Measurements from ENCODE around the gene ABHD16A. TPM values are rescaled to one million over a fixed set of nuclear protein-coding genes. Genes with fewer than 3 reads are reported as not detected.
A peak's percentile ranks its signal among the peaks of the same experiment; 100 is the strongest.

Gene ABHD16A
- total RNA-seq, 1 donor from 2014 or later = 21.3 TPM

GRCh38 chr6:31727717-31728671 is 24.9 kb upstream of the ABHD16A start:
- Histone ChIP-seq H3K9ac (no peak overlapping the region), H4K20me1 (ENCODE audit: low read depth) (peaks cover 24% of the 10 kb centered on the region), H3K27ac (no peak overlapping the region), H3K27me3 (no peaks in the 10 kb centered on the region), H2AFZ (replicated peaks) (no peak overlapping the region), H3F3A (ENCODE audit: low read depth) (peaks cover 57% of the 10 kb centered on the region), H3K4me2 (peak overlapping the region; percentile 86), H3K9me3 (ENCODE audit: low read depth) (no peaks in the 10 kb centered on the region), H3K4me3 (peak overlapping the region; percentile 99), H3K4me1 (peaks cover 7% of the 10 kb centered on the region), H3K79me2 (ENCODE audit: low read depth) (peaks cover 19% of the 10 kb centered on the region), H3K36me3 (peaks cover 5% of the 10 kb centered on the region)
- peak overlapping the region; percentile 99 for H3K4me3 Mint-ChIP-seq
- peaks cover 39% of the 10 kb centered on the region for H3K4me1 Mint-ChIP-seq
- H3K36me3 Mint-ChIP-seq = peaks cover 46% of the 10 kb centered on the region
- peaks cover 10% of the 10 kb centered on the region for H3K27me3 Mint-ChIP-seq (ENCODE audit: insufficient read depth, low read depth)
- TF ChIP-seq EZH2 (IDR thresholded peaks at IDR 0.05) = no peak
- TF ChIP-seq CTCF (IDR thresholded peaks at IDR 0.05) = no peak
- TF ChIP-seq EZH2phosphoT487 (IDR thresholded peaks at IDR 0.05) = no peak
- H3K9me3 Mint-ChIP-seq = no peaks in the 10 kb centered on the region
- H3K27ac Mint-ChIP-seq = peak overlapping the region; percentile 57
- DNase-seq (ENCODE audit: low spot score) = no peak

GRCh38 chr6:31727034-31727716 is 24.1 kb upstream of the ABHD16A start:
- Histone ChIP-seq H3K36me3 (peaks cover 5% of the 10 kb centered on the region), H3K9ac (no peak overlapping the region), H3K27me3 (no peaks in the 10 kb centered on the region), H3K27ac (no peak overlapping the region), H3F3A (ENCODE audit: low read depth) (peaks cover 49% of the 10 kb centered on the region), H3K79me2 (ENCODE audit: low read depth) (peaks cover 19% of the 10 kb centered on the region), H2AFZ (replicated peaks) (no peak overlapping the region), H3K4me2 (no peak overlapping the region), H3K9me3 (ENCODE audit: low read depth) (no peaks in the 10 kb centered on the region), H4K20me1 (ENCODE audit: low read depth) (peaks cover 24% of the 10 kb centered on the region), H3K4me1 (peaks cover 7% of the 10 kb centered on the region), H3K4me3 (no peak overlapping the region)
- peaks cover 44% of the 10 kb centered on the region for H3K36me3 Mint-ChIP-seq
- no peak for DNase-seq (ENCODE audit: low spot score)
- H3K4me3 Mint-ChIP-seq = peak overlapping the region; percentile 78
- H3K9me3 Mint-ChIP-seq = no peaks in the 10 kb centered on the region
- no peak for TF ChIP-seq EZH2 (IDR thresholded peaks at IDR 0.05)
- peaks cover 10% of the 10 kb centered on the region for H3K27me3 Mint-ChIP-seq (ENCODE audit: insufficient read depth, low read depth)
- H3K27ac Mint-ChIP-seq = peak overlapping the region; percentile 57
- peaks cover 39% of the 10 kb centered on the region for H3K4me1 Mint-ChIP-seq

- Histone ChIP-seq H3K4me1 (peaks cover 7% of the 10 kb centered on the region), H3K27me3 (no peaks in the 10 kb centered on the region), H3K27ac (no peak overlapping the region), H3K36me3 (no peaks in the 10 kb centered on the region), H3K9me3 (ENCODE audit: low read depth) (no peaks in the 10 kb centered on the region), H3K4me2 (no peak overlapping the region), H4K20me1 (ENCODE audit: low read depth) (peaks cover 22% of the 10 kb centered on the region), H3K9ac (no peak overlapping the region), H3F3A (ENCODE audit: low read depth) (peaks cover 34% of the 10 kb centered on the region), H2AFZ (replicated peaks) (no peak overlapping the region), H3K4me3 (no peak overlapping the region), H3K79me2 (ENCODE audit: low read depth) (peaks cover 19% of the 10 kb centered on the region)
- TF ChIP-seq EZH2 (IDR thresholded peaks at IDR 0.05) (no peak), CTCF (IDR thresholded peaks at IDR 0.05) (no peak), EZH2phosphoT487 (IDR thresholded peaks at IDR 0.05) (no peak)
- H3K36me3 Mint-ChIP-seq = peaks cover 38% of the 10 kb centered on the region
- DNase-seq (ENCODE audit: low spot score) = no peak
- H3K27ac Mint-ChIP-seq = no peak overlapping the region
- H3K9me3 Mint-ChIP-seq = no peaks in the 10 kb centered on the region
- peak overlapping the region; percentile 38 for H3K4me3 Mint-ChIP-seq
- H3K4me1 Mint-ChIP-seq = peaks cover 35% of the 10 kb centered on the region
- peaks cover 15% of the 10 kb centered on the region for H3K27me3 Mint-ChIP-seq (ENCODE audit: insufficient read depth, low read depth)
Measured at GRCh38 chr6:31725502-31726350, 22.6 kb upstream of the ABHD16A start.

Measured in neural progenitor cell (in vitro differentiated cells).